PC-9 (cell line): ENCODE data around the gene FLT3.
"Not testable (repeated sequence)": the region's sequence is repeated elsewhere in the genome, so short reads cannot be mapped to it uniquely, and the experiment has no call there.

Experiments used
- EZH2 ChIP-seq: fragments of 200-600 bp; sonication (generic); IDR thresholded peaks from 2 replicates; pipeline ENCODE4 v1.8.0; 2017; ENCODE audit warnings: antibody characterized with exemption, low read depth
- TF ChIP-seq, protein P1 (sequence below): fragments of 200-600 bp; sonication (generic); conservative IDR thresholded peaks from 2 replicates; pipeline ENCODE4 v1.6.1; 2017; ENCODE audit warnings: mixed run types, antibody characterized with exemption, mild to moderate bottlenecking, moderate library complexity

DNA sequence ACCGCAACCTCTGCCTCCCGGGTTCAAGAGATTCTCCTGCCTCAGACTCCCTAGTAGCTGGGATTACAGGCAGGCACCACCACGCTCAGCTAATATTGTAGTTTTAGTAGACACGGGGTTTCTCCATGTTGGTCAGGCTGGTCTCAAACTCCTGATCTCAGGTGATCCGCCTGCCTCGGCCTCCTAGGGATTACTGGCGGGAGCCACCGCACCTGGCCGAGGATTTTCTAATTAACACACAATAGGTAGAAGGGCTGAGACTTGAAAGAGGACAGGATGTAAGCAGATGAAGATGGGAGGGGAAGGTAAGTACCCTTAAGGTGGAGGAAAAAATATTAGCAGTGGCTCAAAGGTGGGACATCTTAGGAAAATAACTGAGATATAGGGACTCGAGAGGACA lies 41.2 kb upstream of the FLT3 start:
- TF ChIP-seq, protein P1, sequence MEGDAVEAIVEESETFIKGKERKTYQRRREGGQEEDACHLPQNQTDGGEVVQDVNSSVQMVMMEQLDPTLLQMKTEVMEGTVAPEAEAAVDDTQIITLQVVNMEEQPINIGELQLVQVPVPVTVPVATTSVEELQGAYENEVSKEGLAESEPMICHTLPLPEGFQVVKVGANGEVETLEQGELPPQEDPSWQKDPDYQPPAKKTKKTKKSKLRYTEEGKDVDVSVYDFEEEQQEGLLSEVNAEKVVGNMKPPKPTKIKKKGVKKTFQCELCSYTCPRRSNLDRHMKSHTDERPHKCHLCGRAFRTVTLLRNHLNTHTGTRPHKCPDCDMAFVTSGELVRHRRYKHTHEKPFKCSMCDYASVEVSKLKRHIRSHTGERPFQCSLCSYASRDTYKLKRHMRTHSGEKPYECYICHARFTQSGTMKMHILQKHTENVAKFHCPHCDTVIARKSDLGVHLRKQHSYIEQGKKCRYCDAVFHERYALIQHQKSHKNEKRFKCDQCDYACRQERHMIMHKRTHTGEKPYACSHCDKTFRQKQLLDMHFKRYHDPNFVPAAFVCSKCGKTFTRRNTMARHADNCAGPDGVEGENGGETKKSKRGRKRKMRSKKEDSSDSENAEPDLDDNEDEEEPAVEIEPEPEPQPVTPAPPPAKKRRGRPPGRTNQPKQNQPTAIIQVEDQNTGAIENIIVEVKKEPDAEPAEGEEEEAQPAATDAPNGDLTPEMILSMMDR = not testable (repeated sequence)
- not testable (repeated sequence) for TF ChIP-seq EZH2
